C4-2B (cell line): ENCODE results near the gene CD81.

ENCODE experiments used
- CTCF ChIP-seq: fragments of 450-650 bp; conservative IDR thresholded peaks from 2 replicates; pipeline ENCODE4 v1.5.1; 2017; ENCODE audit warnings: mild to moderate bottlenecking
- ZFX ChIP-seq: fragments of 450-650 bp; IDR thresholded peaks from 2 replicates; pipeline ENCODE4 v1.6.1; 2017

GRCh38 chr11:2351701-2352100 is 25.4 kb upstream of the CD81 start:
- no peak for TF ChIP-seq CTCF
- TF ChIP-seq ZFX: no peak
